K562 (cell line): Measurements from ENCODE around the gene PARD3. TPM values are rescaled to one million over a fixed set of nuclear protein-coding genes. Genes with fewer than 3 reads are reported as not detected.

Source experiments
- CGGBP1 ChIP-seq: fragments of 250-450 bp; sonication (Bioruptor Pico); IDR thresholded peaks from 2 replicates; pipeline ENCODE4 v1.9.0; 2021; ENCODE audit warnings: mild to moderate bottlenecking
- CTCF ChIP-seq, 3 experiments: IDR thresholded peaks in 2 of 3; conservative IDR thresholded peaks in 1 of 3; 2 replicates each; pipeline ENCODE4 v1.5.1; 2011 to 2012; ENCODE audit warnings: low read length in 3 of 3, mild to moderate bottlenecking in 3 of 3, control low read depth in 2 of 3, improper control_type of control experiment in 1 of 3, inconsistent platforms in 1 of 3, low read depth in 1 of 3, mixed read lengths in 1 of 3, moderate library complexity in 1 of 3; ENCODE audit not compliant: insufficient read depth in 2 of 3
- E2F3 ChIP-seq: fragments of 250-450 bp; sonication (Bioruptor Pico); IDR thresholded peaks from 2 replicates; pipeline ENCODE4 v1.4.0; 2020; ENCODE audit warnings: mild to moderate bottlenecking
- HOXB6 ChIP-seq: fragments of 250-450 bp; sonication (Bioruptor Pico); IDR thresholded peaks from 2 replicates; pipeline ENCODE4 v1.5.1; 2022; ENCODE audit warnings: mild to moderate bottlenecking, borderline replicate concordance
- MEF2A ChIP-seq: IDR thresholded peaks from 2 replicates; pipeline ENCODE4 v1.6.1; 2011; ENCODE audit warnings: low read depth, mild to moderate bottlenecking, low read length, moderate library complexity; ENCODE audit not compliant: control insufficient read depth
- NR0B1 ChIP-seq: fragments of 450-650 bp; IDR thresholded peaks from one replicate; pipeline ENCODE4 v1.6.1; 2018; ENCODE audit warnings: mild to moderate bottlenecking, moderate library complexity; ENCODE audit not compliant: partially characterized antibody
- PTTG1 ChIP-seq: fragments of 450-650 bp; IDR thresholded peaks from 2 replicates; pipeline ENCODE4 v1.6.1; 2016; ENCODE audit warnings: low read depth, mild to moderate bottlenecking, missing genetic modification characterization, missing compliant biosample characterization
- TBL1XR1 ChIP-seq, 2 experiments: IDR thresholded peaks; 2 replicates each; pipeline ENCODE4 v1.6.1; 2012; ENCODE audit warnings: improper control_type of control experiment in 2 of 2, low read length in 2 of 2, mild to moderate bottlenecking in 1 of 2
- ZNF431 ChIP-seq: sonication (generic); formaldehyde crosslinking; IDR thresholded peaks from 2 replicates; pipeline ENCODE4 v1.8.0; 2022; ENCODE audit warnings: mild to moderate bottlenecking, missing genetic modification reagents
- polyA plus RNA-seq, 8 experiments: library from polyadenylated mRNA; depleted of rRNA in 4 of 8; stranded (reverse) in 5 of 8; unstranded in 3 of 8; fragments of >200 nt; fragmentation: Nextera tagmentation in 2 of 8; fragmentation: Illumina TruSeq in 1 of 8; extraction: Ambion mirVana in 2 of 8; extraction: Trizol in 1 of 8; gene quantifications; 2 replicates each; pipeline versions ENCODE4 v1.2.1 to v1.2.3, GENCODE V29; 2011 to 2014; ENCODE audit warnings: inconsistent platforms in 1 of 8, missing spikeins in 1 of 8
- total RNA-seq, 7 experiments: library from RNA; depleted of rRNA in 6 of 7; stranded (reverse); fragments of >200 nt in 6 of 7; fragmentation: Illumina TruSeq in 2 of 7; extraction: Trizol in 2 of 7; gene quantifications; 2 replicates each; pipeline versions ENCODE4 v1.2.1 to v1.2.3, GENCODE V29; 2011 to 2021; ENCODE audit warnings: low replicate concordance in 1 of 7
- TF ChIP-seq, protein P1 (sequence below): sonication (generic); formaldehyde crosslinking; IDR thresholded peaks from 2 replicates; pipeline ENCODE4 v1.8.1; 2022; ENCODE audit warnings: missing genetic modification reagents
- TF ChIP-seq, protein P2 (sequence below): sonication (generic); formaldehyde crosslinking; IDR thresholded peaks from 2 replicates; pipeline ENCODE4 v1.8.1; 2023; ENCODE audit warnings: mild to moderate bottlenecking, missing genetic modification reagents

PARD3 gene
- total and polyA plus RNA-seq, 9 of the 15 experiments (the other 6 are each of a cell fraction or from before 2014, with no cell fraction given): 2.7 to 11.7 (median 7.7) TPM

DNA sequence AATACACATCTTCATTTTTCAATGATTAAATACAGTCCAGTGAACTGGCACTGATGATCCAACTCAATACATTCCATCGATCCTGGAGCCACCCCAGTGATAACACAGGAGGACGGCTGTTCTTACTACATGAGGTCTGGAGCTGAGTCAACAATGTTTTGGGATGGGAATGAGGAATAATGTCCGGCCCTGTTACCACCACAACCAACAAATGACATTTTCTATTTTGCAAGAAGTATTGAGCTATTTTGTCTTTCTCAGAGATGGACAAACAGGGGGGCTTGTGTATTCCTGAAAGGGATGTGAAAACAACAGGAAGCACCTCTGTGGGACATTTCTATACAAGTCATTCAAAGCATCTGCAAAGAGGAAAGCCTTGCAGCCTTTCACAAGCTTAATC is 249.2 kb downstream of the PARD3 start (continued):
- TF ChIP-seq CTCF (IDR thresholded peaks at IDR 0.05 in 2 of 3, conservative IDR thresholded peaks at IDR 0.05 in 1 of 3; ENCODE audit: insufficient read depth in 2 of 3, low read depth in 1 of 3, low read length in 3 of 3) (no peak), HOXB6 (no peak), ZNF431 (no peak), NR0B1 (no peak), MEF2A (no peak), CGGBP1 (CRISPR knock-in tag) (no peak), TBL1XR1 (IDR thresholded peaks at IDR 0.05; ENCODE audit: low read length in 2 of 2) (no peak), E2F3 (CRISPR knock-in tag) (no peak), PTTG1 (tag) (no peak)
- TF ChIP-seq, protein P1, sequence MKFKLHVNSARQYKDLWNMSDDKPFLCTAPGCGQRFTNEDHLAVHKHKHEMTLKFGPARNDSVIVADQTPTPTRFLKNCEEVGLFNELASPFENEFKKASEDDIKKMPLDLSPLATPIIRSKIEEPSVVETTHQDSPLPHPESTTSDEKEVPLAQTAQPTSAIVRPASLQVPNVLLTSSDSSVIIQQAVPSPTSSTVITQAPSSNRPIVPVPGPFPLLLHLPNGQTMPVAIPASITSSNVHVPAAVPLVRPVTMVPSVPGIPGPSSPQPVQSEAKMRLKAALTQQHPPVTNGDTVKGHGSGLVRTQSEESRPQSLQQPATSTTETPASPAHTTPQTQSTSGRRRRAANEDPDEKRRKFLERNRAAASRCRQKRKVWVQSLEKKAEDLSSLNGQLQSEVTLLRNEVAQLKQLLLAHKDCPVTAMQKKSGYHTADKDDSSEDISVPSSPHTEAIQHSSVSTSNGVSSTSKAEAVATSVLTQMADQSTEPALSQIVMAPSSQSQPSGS (CRISPR knock-in tag): no peak
- TF ChIP-seq, protein P2, sequence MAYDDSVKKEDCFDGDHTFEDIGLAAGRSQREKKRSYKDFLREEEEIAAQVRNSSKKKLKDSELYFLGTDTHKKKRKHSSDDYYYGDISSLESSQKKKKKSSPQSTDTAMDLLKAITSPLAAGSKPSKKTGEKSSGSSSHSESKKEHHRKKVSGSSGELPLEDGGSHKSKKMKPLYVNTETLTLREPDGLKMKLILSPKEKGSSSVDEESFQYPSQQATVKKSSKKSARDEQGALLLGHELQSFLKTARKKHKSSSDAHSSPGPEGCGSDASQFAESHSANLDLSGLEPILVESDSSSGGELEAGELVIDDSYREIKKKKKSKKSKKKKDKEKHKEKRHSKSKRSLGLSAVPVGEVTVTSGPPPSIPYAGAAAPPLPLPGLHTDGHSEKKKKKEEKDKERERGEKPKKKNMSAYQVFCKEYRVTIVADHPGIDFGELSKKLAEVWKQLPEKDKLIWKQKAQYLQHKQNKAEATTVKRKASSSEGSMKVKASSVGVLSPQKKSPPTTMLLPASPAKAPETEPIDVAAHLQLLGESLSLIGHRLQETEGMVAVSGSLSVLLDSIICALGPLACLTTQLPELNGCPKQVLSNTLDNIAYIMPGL: no peak
- TF ChIP-seq, all 486 proteins: peak for 0
